NCI-H1694 treated with DMSO at 0.1 percent for 48 hours (cell line): ENCODE measurements around the gene MFSD12.
A peak's percentile ranks its signal among the peaks of the same experiment; 100 is the strongest.

Source experiments
- DNase-seq: peaks from one replicate; lab custom pipeline; 2025; lab: John Stamatoyannopoulos, UW

The MFSD12 gene

GRCh38 chr19:3557461-3558248, at the start of gene MFSD12:
TSS of gene MFSD12 (minus strand) at chr19:3557586. CDS start at chr19:3557403, 183 bp downstream.
- DNase-seq = peak; percentile 83

- no peak for DNase-seq
Measured at GRCh38 chr19:3606690-3607289, 49.4 kb upstream of the MFSD12 start, which contains the start of gene TBXA2R. TSS of gene TBXA2R (minus strand) at chr19:3606875. CDS start at chr19:3600634, 6,241 bp downstream.

- DNase-seq = no peak
Measured at GRCh38 chr19:3606174-3606689, 48.8 kb upstream of the MFSD12 start.

- DNase-seq = no peak
Measured at GRCh38 chr19:3605770-3606169, 48.4 kb upstream of the MFSD12 start.

- no peak for DNase-seq
Measured at GRCh38 chr19:3605361-3605760, 48.0 kb upstream of the MFSD12 start.

GRCh38 chr19:3604987-3605343, 47.6 kb upstream of the MFSD12 start:
- DNase-seq = no peak

- DNase-seq = no peak
Measured at GRCh38 chr19:3604227-3604986, 47.0 kb upstream of the MFSD12 start.

- DNase-seq = no peak
Measured at GRCh38 chr19:3603121-3603811, 45.9 kb upstream of the MFSD12 start.

GRCh38 chr19:3601021-3601420, 43.6 kb upstream of the MFSD12 start:
- no peak for DNase-seq

GRCh38 chr19:3599776-3600187, 42.4 kb upstream of the MFSD12 start:
- no peak for DNase-seq

GRCh38 chr19:3595521-3596061, 38.2 kb upstream of the MFSD12 start:
- DNase-seq = no peak

- no peak for DNase-seq
Measured at GRCh38 chr19:3593156-3593555, 35.8 kb upstream of the MFSD12 start.

- DNase-seq = no peak
Measured at GRCh38 chr19:3591876-3592613, 34.7 kb upstream of the MFSD12 start.

GRCh38 chr19:3590991-3591659, 33.7 kb upstream of the MFSD12 start:
- DNase-seq = no peak

GRCh38 chr19:3589949-3590348, 32.6 kb upstream of the MFSD12 start:
- no peak for DNase-seq

- no peak for DNase-seq
Measured at GRCh38 chr19:3589439-3589838, 32.1 kb upstream of the MFSD12 start.

GRCh38 chr19:3586707-3587346, 29.4 kb upstream of the MFSD12 start:
- DNase-seq = no peak

GRCh38 chr19:3586127-3586626, 28.8 kb upstream of the MFSD12 start:
- no peak for DNase-seq

GRCh38 chr19:3585301-3586126, 28.1 kb upstream of the MFSD12 start, which contains the start of gene GIPC3:
TSS of gene GIPC3 (plus strand) at chr19:3585478. CDS start at chr19:3585598, 120 bp downstream.
- no peak for DNase-seq
